GM10248 (cell line): Measurements from ENCODE around the gene SLC19A3.

ENCODE experiments used
- CTCF ChIA-PET: fragments of 300-600 bp; sonication (Branson Sonifier 250); formaldehyde crosslinking; extraction: SDS; loops from one replicate; lab custom pipeline; 2021; ENCODE audit warnings: antibody characterized with exemption; lab: Yijun Ruan, JAX
- POLR2A ChIA-PET: fragments of 350-650 bp; sonication (Branson Sonifier 250); formaldehyde crosslinking; extraction: SDS; loops from one replicate; lab custom pipeline; 2020; ENCODE audit warnings: antibody characterized with exemption; lab: Yijun Ruan, JAX
- DNase-seq: peaks from one replicate; pipeline ENCODE4 v3.0.0; 2012; ENCODE audit errors: extremely low spot score
- CTCF ChIP-seq: IDR thresholded peaks from 2 replicates; pipeline ENCODE4 v1.5.1; 2012; ENCODE audit warnings: mild to moderate bottlenecking, low read depth; ENCODE audit errors: extremely low read depth, missing control alignments, control extremely low read depth

Gene SLC19A3

GRCh38 chr2:227661827-227662226 is 56.0 kb downstream of the SLC19A3 start:
- DNase-seq: no peak
- no peak for TF ChIP-seq CTCF
- CTCF ChIA-PET: interaction anchor here (1.9 kb wide), 1 partner anchor 105 kb away, joined by 7 read pairs; no protein-coding TSS in a partner anchor
- POLR2A ChIA-PET: no interaction called here

- CTCF ChIA-PET: no interaction called here
- POLR2A ChIA-PET: no interaction called here
These were observed 56.7 kb downstream of the SLC19A3 start for GRCh38 chr2:227661025-227661649.

GRCh38 chr2:227657199-227657845 is 60.5 kb downstream of the SLC19A3 start:
- CTCF ChIA-PET: interaction anchor here (0.8 to 4.5 kb wide), 24 partner anchors 8 to 251 kb away, joined by 3 to 63 read pairs (median 8); partner anchors contain the start of gene DAW1
- no peak for DNase-seq
- no peak for TF ChIP-seq CTCF
- POLR2A ChIA-PET: no interaction called here

More at GRCh38 chr2:227661025-227661649, 56.7 kb downstream of the SLC19A3 start:
- no peak for DNase-seq
- TF ChIP-seq CTCF: no peak

- DNase-seq: peak; percentile 18
- ChIA-PET CTCF (interaction anchor here (0.7 kb wide), 1 partner anchor 235 kb away, joined by 3 read pairs; no protein-coding TSS in a partner anchor), POLR2A (no interaction called here)
- no peak for TF ChIP-seq CTCF
These were observed 62.4 kb downstream of the SLC19A3 start for GRCh38 chr2:227655454-227655853.

- ChIA-PET POLR2A (no interaction called here), CTCF (no interaction called here)
- no peak for DNase-seq
- TF ChIP-seq CTCF: no peak
These were observed 63.4 kb downstream of the SLC19A3 start for GRCh38 chr2:227654426-227654825.

- DNase-seq: no peak
- CTCF ChIA-PET: interaction anchor here (1.2 to 1.4 kb wide), 2 partner anchors 9 to 10 kb away, joined by 4 to 5 read pairs; no protein-coding TSS in a partner anchor
- no peak for TF ChIP-seq CTCF
- POLR2A ChIA-PET: no interaction called here
These were observed 64.4 kb downstream of the SLC19A3 start for GRCh38 chr2:227653419-227653818.
